ENCODE data around the gene TFRC.
"Not testable (repeated sequence)": the region's sequence is repeated elsewhere in the genome, so short reads cannot be mapped to it uniquely, and the experiment has no call there.

The TFRC gene

DNA sequence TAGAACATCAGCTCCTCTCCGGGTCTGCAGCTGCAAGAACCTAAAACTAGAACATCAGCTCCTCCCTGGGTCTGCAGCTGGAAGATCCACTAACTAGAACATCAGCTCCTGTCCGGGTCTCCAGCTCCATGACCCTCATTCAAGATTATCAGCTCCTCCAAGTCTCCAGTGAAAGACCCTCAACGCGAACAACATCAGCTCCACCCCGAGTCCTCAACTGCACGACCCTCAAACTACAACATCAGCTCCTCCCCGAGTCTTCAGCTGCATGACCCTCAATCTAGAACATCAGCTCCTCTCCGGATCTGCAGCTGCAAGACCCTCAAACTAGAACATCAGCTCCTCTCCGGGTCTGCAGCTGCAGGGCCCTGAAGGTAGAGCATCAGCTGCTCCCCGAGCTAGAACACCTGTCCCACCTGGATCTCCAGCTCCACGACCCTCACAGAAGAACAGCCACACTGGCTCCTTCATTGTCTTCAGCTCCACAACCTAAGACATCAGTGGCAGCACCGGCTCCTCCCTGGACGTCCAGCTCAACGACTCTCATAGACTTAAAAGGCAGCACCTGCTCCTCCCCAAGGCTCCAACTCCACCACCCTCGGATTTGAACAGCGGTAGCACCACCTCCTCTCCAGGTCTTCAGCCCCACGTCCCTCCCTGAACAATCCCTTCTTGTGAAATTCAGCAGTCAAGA lies 77.4 kb downstream of the TFRC start:
- DNase-seq (ENCODE audit: low spot score): not testable (repeated sequence)

DNA sequence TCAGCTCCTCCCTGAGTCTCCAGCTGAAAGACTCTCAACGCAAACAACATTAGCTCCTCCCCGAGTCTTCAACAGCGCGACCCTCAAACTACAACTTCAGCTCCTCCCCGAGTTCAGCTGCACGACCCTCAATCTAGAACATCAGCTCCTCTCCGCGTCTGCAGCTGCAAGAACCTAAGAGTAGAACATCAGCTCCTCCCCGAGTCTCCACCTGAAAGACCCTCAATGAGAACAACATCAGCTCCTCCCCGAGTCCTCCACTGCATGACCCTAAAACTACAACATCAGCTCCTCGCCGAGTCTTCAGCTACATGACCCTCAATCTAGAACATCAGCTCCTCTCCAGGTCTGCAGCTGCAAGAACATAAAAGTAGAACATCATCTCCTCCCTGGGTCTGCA lies 78.3 kb downstream of the TFRC start:
- no peak for DNase-seq (ENCODE audit: low spot score)

DNA sequence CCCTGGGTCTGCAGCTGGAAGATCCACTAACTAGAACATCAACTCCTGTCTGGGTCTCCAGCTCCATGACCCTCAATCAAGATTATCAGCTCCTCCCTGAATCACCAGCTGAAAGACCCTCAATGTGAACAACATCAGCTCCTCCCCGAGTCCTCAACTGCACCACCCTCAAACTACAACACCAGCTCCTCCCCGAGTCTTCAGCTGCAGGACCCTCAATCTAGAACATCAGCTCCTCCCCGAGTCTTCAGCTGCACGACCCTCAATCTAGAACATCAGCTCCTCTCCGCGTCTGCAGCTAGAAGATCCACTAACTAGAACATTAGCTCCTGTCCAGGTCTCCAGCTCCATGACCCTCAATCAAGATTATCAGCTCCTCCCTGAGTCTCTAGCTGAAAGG lies 79.2 kb downstream of the TFRC start:
- not testable (repeated sequence) for DNase-seq (ENCODE audit: low spot score)

DNA sequence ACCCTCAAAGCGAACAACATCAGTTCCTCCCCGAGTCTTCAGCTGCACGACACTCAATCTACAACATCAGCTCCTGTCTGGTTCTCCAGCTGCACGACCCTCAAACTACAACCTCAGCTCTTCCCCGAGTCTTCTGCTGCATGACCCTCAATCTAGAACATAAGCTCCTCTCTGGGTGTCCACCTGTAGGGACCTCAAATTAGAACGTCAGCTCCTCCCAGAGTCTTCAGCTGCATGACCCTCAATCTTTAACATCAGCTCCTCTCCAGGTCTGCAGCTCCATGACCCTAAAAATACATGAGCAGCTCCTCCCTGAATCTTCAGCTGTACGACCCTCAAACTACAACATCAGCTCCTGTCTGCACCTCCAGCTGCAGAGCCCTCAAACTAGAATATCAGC lies 80.7 kb downstream of the TFRC start:
- DNase-seq (ENCODE audit: low spot score): not testable (repeated sequence)

DNA sequence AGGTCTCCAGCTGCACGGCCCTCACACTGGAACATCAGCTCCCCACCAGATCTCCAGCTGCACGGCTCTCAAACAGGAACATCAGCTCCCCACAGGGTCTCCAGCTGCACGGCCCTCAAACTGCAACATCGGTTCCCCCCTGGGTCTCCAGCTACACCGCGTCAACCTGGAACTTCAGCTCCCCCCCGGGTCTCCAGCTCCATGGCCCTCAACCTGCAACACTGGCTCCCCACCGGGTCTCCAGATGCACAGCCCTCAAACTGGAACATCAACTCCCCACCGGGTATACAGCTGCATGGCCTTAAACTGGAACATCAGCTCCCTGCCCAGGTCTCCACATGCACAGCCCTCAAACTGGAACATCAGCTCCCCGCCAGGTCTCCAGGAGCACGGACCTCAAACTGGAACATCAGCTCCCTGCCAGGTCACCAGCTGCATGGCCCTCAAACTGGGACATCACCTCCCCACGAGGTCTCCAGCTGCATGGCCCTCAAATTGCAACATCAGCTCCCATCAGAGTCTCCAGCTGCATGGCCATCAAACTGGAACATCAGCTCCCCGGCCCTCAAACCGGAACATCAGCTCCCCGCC lies 81.4 kb downstream of the TFRC start:
- not testable (repeated sequence) for DNase-seq (ENCODE audit: low spot score)

DNA sequence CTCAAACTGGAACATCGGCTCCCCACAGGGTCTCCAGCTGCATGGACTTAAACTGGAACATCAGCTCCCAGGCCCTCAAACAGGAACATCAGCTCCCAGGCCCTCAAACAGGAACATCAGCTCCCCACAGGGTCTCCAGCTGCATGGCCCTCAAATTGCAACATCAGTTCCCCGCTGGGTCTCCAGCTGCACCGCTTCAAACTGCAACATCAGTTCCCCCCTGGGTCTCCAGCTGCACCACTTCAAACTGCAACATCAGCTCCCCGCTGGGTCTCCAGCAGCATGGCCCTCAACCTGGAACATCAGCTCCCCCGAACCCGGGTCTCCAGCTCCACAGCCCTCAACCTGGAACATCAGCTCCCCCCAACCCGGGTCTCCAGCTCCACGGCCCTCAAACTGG lies 82.0 kb downstream of the TFRC start:
- DNase-seq (ENCODE audit: low spot score): no peak

Data from activated CD4-positive, alpha-beta T cell treated with anti-CD3 and anti-CD28 coated beads, Interleukin-2, Interleukin-4, amounts not matched to agents 100 ng/mL and 50 ng/mL, durations not matched to agents 16 hours and 8 hours (primary cell).